Nephron progenitor cell (in vitro differentiated cells): ENCODE measurements around the gene PRR29.

ENCODE experiments used
- DNase-seq: peaks from one replicate; pipeline ENCODE4 v3.0.0; 2021
- H3K27ac Mint-ChIP-seq: 2 replicates; pipeline ENCODE4 v1.8.0; 2021; ENCODE audit warnings: mild to moderate bottlenecking, moderate library complexity, mixed read lengths
- H3K27me3 Mint-ChIP-seq: 2 replicates; pipeline ENCODE4 v1.8.0; 2021; ENCODE audit warnings: mild to moderate bottlenecking, low read depth, mixed read lengths; ENCODE audit not compliant: poor library complexity
- H3K36me3 Mint-ChIP-seq: 2 replicates; pipeline ENCODE4 v1.8.0; 2021; ENCODE audit warnings: low read depth, mixed read lengths
- H3K4me1 Mint-ChIP-seq: 2 replicates; pipeline ENCODE4 v1.8.0; 2021; ENCODE audit warnings: mixed read lengths
- H3K4me3 Mint-ChIP-seq: 2 replicates; pipeline ENCODE4 v1.8.0; 2021; ENCODE audit warnings: mild to moderate bottlenecking, moderate library complexity, mixed read lengths
- H3K9me3 Mint-ChIP-seq: 2 replicates; pipeline ENCODE4 v1.8.0; 2021; ENCODE audit warnings: mild to moderate bottlenecking, moderate library complexity, mixed read lengths
- TF ChIP-seq, protein P1 (sequence below): fragments of 200-600 bp; sonication (generic); IDR thresholded peaks from 2 replicates; pipeline ENCODE4 v1.5.0; 2021; ENCODE audit warnings: antibody characterized with exemption

Gene PRR29

DNA sequence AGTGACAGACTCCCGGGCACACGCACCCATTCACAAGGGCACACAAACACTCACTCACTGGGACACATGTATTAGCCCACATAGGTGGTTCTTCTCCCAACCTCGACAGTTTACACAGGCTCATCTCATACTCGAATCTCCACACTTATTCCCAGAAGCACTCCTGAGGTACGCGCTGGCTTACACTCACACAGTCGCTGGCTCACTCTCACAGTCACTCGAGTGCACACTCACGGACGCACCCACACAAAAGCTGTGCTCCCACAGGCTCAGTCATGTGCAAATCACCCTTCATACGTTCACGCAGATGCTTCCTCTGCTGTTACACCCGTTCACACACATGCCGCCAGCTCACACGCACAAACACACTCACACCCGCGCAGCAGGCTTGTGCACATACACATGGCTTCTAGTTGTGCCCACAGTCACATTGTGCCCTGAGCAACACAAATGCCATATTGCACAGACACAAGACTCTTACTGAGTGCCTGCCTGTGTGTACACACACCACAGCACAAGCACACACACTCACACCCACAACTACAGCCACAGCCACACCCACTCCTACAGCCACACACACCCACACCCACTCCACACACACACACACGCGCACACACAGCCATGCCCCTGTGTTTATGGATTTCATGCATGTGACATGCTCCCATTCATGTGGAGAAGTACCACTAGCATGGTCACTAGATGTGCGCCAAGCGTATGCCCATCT, 8.4 kb upstream of the PRR29 start:
- Mint-ChIP-seq H3K9me3 (peaks cover 3% of the 10 kb centered on the region), H3K27ac (no peak overlapping the region), H3K4me3 (peak overlapping the region; percentile 59), H3K36me3 (no peaks in the 10 kb centered on the region), H3K27me3 (peaks cover 45% of the 10 kb centered on the region), H3K4me1 (peaks cover 48% of the 10 kb centered on the region)
- no peak for DNase-seq
- TF ChIP-seq, protein P1, sequence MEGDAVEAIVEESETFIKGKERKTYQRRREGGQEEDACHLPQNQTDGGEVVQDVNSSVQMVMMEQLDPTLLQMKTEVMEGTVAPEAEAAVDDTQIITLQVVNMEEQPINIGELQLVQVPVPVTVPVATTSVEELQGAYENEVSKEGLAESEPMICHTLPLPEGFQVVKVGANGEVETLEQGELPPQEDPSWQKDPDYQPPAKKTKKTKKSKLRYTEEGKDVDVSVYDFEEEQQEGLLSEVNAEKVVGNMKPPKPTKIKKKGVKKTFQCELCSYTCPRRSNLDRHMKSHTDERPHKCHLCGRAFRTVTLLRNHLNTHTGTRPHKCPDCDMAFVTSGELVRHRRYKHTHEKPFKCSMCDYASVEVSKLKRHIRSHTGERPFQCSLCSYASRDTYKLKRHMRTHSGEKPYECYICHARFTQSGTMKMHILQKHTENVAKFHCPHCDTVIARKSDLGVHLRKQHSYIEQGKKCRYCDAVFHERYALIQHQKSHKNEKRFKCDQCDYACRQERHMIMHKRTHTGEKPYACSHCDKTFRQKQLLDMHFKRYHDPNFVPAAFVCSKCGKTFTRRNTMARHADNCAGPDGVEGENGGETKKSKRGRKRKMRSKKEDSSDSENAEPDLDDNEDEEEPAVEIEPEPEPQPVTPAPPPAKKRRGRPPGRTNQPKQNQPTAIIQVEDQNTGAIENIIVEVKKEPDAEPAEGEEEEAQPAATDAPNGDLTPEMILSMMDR = no peak

DNA sequence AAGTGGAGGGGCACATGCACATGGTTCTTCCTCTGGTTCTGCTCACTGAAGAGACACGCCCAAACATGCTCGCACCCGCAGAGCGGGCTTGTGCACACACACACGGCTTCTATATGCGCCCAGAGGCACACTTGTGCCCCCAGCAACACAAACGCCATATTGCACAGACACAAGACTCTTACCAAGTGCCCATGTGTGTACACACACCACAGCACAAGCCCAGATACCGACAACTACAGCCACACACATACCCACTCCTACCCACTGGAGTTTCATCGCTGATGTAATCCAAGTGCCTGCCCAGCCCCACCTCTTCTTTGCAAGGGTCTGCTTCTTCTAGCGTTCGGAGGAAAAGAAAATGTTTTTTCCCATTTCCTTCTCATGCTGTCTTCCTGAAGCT, 6.5 kb upstream of the PRR29 start:
- Mint-ChIP-seq H3K36me3 (no peaks in the 10 kb centered on the region), H3K27ac (no peak overlapping the region), H3K4me3 (no peak overlapping the region), H3K27me3 (peaks cover 61% of the 10 kb centered on the region), H3K9me3 (peaks cover 3% of the 10 kb centered on the region), H3K4me1 (peaks cover 46% of the 10 kb centered on the region)
- no peak for DNase-seq
- TF ChIP-seq, protein P1 = no peak

DNA sequence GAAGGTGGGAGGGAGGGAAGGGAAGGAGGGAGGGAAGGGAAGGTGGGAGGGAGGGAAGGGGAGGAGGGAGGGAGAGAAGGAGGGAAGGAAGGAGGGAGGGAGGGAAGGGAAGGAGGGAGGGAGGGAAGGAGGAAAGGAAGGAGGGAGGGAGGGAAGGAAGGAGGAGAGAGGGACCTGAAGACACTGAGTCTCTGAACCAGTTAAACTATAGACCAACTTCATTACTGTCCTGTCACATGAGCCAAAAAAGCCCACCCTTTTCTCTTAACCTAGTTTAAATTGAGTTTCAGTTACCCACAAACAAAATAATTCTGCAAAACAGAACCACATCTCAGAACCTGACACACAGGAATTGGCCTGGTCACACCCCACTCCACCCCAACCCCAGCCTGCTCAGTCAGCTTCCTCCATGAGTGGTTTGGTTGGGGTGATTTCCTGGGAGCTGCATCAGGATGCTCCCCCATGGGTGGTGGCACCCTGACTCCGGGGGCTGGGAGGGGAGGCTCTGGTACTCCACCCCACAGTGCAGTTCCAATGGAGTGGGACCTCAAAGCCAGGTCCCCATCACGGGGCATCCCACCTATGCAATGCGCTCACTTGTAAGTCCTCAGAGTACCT, 4.7 kb upstream of the PRR29 start:
- Mint-ChIP-seq H3K9me3 (peaks cover 3% of the 10 kb centered on the region), H3K4me1 (peaks cover 43% of the 10 kb centered on the region), H3K4me3 (no peak overlapping the region), H3K27me3 (peaks cover 76% of the 10 kb centered on the region), H3K27ac (no peak overlapping the region), H3K36me3 (no peaks in the 10 kb centered on the region)
- TF ChIP-seq, protein P1 = no peak
- DNase-seq = no peak

DNA sequence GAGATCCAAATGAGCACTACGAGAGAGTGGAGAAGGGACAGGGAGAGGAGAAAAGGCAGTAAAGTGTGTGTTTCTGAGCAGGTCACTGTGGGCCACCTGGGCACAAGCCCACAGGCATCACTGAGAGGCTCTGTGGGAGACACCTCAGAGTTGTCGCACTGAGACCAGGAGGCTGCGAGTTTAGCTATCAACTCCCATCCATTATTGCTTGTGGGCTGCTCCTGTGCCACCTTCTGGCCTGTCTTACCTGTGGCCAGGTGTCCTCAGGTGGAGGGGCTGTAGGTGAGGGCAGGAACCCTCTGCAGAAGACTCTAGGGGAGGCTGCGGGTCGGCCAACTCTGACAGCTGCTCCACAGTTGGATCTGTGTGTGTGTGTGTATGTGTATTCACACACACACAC, 2.5 kb upstream of the PRR29 start:
- Mint-ChIP-seq H3K4me3 (no peak overlapping the region), H3K9me3 (peaks cover 3% of the 10 kb centered on the region), H3K36me3 (no peaks in the 10 kb centered on the region), H3K27me3 (peaks cover 88% of the 10 kb centered on the region), H3K27ac (no peak overlapping the region), H3K4me1 (peaks cover 23% of the 10 kb centered on the region)
- no peak for DNase-seq
- TF ChIP-seq, protein P1 = no peak

DNA sequence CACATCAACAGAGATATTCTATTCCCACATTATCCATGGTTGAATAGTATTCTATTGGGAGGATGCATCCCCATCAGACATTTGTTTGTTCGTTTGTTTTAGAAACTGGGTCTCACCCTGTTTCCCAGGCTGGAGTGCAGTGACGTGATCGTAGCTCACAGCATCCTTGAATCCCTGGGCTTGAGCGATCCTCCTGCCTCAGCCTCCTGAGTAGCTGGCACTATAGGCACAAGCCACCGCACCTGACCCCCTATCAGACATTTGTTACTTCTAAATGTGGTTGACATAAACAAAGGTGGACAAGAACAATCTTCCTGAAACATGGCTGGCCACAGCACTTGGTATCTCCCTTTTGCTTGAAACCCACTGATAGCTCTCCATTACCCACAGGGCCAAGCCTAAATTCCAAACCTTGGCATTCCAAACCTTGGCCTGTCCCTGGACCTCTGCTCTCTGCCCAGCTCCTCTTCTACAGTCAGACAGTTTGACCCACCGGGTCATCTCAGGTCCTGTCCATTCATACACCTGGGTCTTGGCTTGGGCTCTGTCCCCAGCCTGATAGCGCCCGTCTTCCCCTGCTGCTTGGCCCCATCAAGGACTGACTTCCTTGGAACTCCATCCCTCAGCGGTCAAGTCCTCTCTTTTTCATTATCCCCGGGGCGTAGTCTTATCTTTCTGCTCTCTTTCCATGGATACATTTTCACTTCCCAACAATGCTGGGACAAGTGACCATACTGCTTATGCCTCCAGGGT, 1.5 kb upstream of the PRR29 start:
- no peak for DNase-seq
- TF ChIP-seq, protein P1 = no peak
- no peaks in the 10 kb centered on the region for H3K36me3 Mint-ChIP-seq
- no peak overlapping the region for H3K4me3 Mint-ChIP-seq
- H3K9me3 Mint-ChIP-seq = peaks cover 3% of the 10 kb centered on the region
- no peak overlapping the region for H3K27ac Mint-ChIP-seq
- H3K4me1 Mint-ChIP-seq = peaks cover 16% of the 10 kb centered on the region
- peaks cover 83% of the 10 kb centered on the region for H3K27me3 Mint-ChIP-seq
